ENCODE results near the gene PCNX4. TPM values are rescaled to one million over a fixed set of nuclear protein-coding genes. Genes with fewer than 3 reads are reported as not detected.

PCNX4 gene
- total RNA-seq, 1 experiment from 2014 or later = 48.4 TPM

DNA sequence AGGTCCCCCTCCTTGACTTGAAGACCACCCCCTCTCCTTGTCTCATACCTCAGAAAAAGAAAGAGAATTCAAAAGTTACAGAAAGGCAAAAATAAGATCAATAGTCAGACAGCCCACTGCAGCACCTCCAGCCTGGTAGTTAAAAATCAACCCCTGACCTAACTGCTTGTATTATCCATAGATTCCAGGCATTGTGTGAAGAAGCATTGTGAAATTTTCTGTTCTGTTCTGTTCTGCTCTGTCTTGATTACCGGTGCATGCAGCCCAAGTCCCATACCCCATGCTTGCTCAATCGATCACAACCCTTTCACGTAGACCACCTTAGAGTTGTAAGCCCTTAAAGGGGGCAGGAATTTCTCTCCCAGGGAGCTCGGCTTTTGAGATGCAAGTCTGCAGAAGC is 79.2 kb downstream of the PCNX4 start:
- no TSS peak for BruUV-seq (replicated peaks)
- DNase-seq (ENCODE audit: low read depth, low spot score) (no peak), ATAC-seq (no peak)
- intact Hi-C loops (cut with micrococcal nuclease) = no loop called here
- no peak overlapping the region for H3K4me3 ChIP-seq (replicated peaks in 1 of 2; ENCODE audit: low read depth in 1 of 2, low read length in 2 of 2)
- RAD21 ChIA-PET (ENCODE audit: low non-redundant PET in 1 of 2, low total read pairs in 2 of 2, uncharacterized antibody in 2 of 2, unreplicated experiment in 2 of 2) = no interaction called here
- H4K20me1 ChIP-seq (ENCODE audit: insufficient read depth) = no peaks in the 10 kb centered on the region
- no peaks in the 10 kb centered on the region for H3K9me2 ChIP-seq (ENCODE audit: insufficient read depth)
- no peak overlapping the region for H3K9ac ChIP-seq (ENCODE audit: low read length)
- H2AFZ ChIP-seq (ENCODE audit: low read depth, low read length, poor library complexity, severe bottlenecking) = no peak overlapping the region
- H3K36me3 ChIP-seq (ENCODE audit: control insufficient read depth in 1 of 2, insufficient read depth in 2 of 2, low read length in 2 of 2) = no peaks in the 10 kb centered on the region
- TF ChIP-seq SP1 (IDR thresholded peaks at IDR 0.05; ENCODE audit: low read depth) (no peak), ATF3 (IDR thresholded peaks at IDR 0.05) (no peak), TCF7L2 (IDR thresholded peaks at IDR 0.05; ENCODE audit: borderline replicate concordance, extremely low read depth, insufficient read depth, insufficient read length) (no peak), ZNF274 (IDR thresholded peaks at IDR 0.05; ENCODE audit: low read depth, low read length) (no peak), EZH2 (IDR thresholded peaks at IDR 0.05) (no peak), ZFX (IDR thresholded peaks at IDR 0.05) (no peak), YY1 (IDR thresholded peaks at IDR 0.05; ENCODE audit: extremely low read depth, insufficient replicate concordance, low read depth, low read length) (no peak), SIN3A (IDR thresholded peaks at IDR 0.05; ENCODE audit: low read depth) (no peak), SRF (IDR thresholded peaks at IDR 0.05; ENCODE audit: low read depth) (no peak), JUND (IDR thresholded peaks at IDR 0.05) (no peak), ZBTB33 (IDR thresholded peaks at IDR 0.05; ENCODE audit: extremely low read depth, insufficient replicate concordance, low read length) (no peak), POLR2AphosphoS5 (IDR thresholded peaks at IDR 0.05; ENCODE audit: low read depth, low read length) (no peak), REST (IDR thresholded peaks at IDR 0.05; ENCODE audit: low read depth) (no peak), CBX3 (IDR thresholded peaks at IDR 0.05; ENCODE audit: low read depth) (no peak), CEBPB (IDR thresholded peaks at IDR 0.05; ENCODE audit: low read depth) (no peak), RAD21 (IDR thresholded peaks at IDR 0.05; ENCODE audit: low read depth) (no peak), EGR1 (IDR thresholded peaks at IDR 0.05; ENCODE audit: low read depth) (no peak)
- TF ChIP-seq, protein P1, sequence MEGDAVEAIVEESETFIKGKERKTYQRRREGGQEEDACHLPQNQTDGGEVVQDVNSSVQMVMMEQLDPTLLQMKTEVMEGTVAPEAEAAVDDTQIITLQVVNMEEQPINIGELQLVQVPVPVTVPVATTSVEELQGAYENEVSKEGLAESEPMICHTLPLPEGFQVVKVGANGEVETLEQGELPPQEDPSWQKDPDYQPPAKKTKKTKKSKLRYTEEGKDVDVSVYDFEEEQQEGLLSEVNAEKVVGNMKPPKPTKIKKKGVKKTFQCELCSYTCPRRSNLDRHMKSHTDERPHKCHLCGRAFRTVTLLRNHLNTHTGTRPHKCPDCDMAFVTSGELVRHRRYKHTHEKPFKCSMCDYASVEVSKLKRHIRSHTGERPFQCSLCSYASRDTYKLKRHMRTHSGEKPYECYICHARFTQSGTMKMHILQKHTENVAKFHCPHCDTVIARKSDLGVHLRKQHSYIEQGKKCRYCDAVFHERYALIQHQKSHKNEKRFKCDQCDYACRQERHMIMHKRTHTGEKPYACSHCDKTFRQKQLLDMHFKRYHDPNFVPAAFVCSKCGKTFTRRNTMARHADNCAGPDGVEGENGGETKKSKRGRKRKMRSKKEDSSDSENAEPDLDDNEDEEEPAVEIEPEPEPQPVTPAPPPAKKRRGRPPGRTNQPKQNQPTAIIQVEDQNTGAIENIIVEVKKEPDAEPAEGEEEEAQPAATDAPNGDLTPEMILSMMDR (IDR thresholded peaks at IDR 0.05 in 2 of 3, conservative IDR thresholded peaks at IDR 0.05 in 1 of 3; ENCODE audit: borderline replicate concordance in 1 of 3, insufficient read depth in 1 of 3, low read depth in 2 of 3, low read length in 2 of 3) = no peak
- no peak overlapping the region for H3K27ac ChIP-seq (ENCODE audit: low read depth, low read length)
- no peaks in the 10 kb centered on the region for H3K79me2 ChIP-seq (ENCODE audit: insufficient read depth, low read length)
- no peak overlapping the region for H3K4me2 ChIP-seq (ENCODE audit: low read length)
- peaks cover 2 to 14% of the 10 kb centered on the region in 2 experiments; a peak in 3 of 4 replicates for H3K4me1 ChIP-seq (ENCODE audit: control insufficient read depth in 1 of 2, insufficient read depth in 2 of 2, low read length in 2 of 2)
- H3K9me3 ChIP-seq (ENCODE audit: control insufficient read depth in 1 of 2, insufficient read depth in 1 of 2, low read depth in 1 of 2, low read length in 2 of 2) = no peaks in the 10 kb centered on the region
- CTCF ChIA-PET = no interaction called here
- no peaks in the 10 kb centered on the region for H3K27me3 ChIP-seq (ENCODE audit: insufficient read depth, low read length)
- POLR2A ChIA-PET = no interaction called here

Data from HCT116 (cell line).